Epithelial cell of esophagus (primary cell): Measurements from ENCODE around the gene MAP6.
"Not testable (repeated sequence)": the region's sequence is repeated elsewhere in the genome, so short reads cannot be mapped to it uniquely, and the experiment has no call there.

Experiments used
- DNase-seq: peaks from one replicate; pipeline ENCODE4 v3.0.0; 2010; ENCODE audit warnings: low read depth
- H3K4me3 ChIP-seq: 2 replicates; pipeline ENCODE4 v1.5.1; 2011; ENCODE audit warnings: mild to moderate bottlenecking, low read length, control low read depth
- TF ChIP-seq, protein P1 (sequence below): IDR thresholded peaks from 2 replicates; pipeline ENCODE4 v1.5.1; 2011; ENCODE audit warnings: low read depth, mild to moderate bottlenecking, low read length, control low read depth, inconsistent platforms; ENCODE audit not compliant: insufficient read depth; ENCODE audit errors: missing control alignments

Gene MAP6

DNA sequence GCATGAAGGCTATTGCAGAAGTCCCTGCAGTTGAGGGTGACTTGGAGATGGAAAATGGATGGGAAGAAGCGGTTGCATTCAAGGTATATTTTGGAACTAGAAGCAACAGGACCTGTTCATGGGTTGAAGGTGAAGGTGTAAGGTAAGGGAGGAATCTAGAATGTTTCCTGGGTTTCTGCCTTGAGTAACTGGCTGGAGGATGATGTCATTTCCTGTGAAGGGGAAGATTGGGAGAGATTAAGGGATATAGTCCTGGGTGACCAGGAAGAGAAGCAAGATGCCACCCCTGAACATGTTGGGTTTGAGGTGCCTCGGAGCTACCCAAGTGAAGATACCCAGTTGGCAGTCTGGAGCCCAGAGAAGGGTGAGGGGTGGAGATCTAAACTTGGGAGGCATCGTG lies 36.7 kb upstream of the MAP6 start:
- no peak for DNase-seq
- TF ChIP-seq, protein P1, sequence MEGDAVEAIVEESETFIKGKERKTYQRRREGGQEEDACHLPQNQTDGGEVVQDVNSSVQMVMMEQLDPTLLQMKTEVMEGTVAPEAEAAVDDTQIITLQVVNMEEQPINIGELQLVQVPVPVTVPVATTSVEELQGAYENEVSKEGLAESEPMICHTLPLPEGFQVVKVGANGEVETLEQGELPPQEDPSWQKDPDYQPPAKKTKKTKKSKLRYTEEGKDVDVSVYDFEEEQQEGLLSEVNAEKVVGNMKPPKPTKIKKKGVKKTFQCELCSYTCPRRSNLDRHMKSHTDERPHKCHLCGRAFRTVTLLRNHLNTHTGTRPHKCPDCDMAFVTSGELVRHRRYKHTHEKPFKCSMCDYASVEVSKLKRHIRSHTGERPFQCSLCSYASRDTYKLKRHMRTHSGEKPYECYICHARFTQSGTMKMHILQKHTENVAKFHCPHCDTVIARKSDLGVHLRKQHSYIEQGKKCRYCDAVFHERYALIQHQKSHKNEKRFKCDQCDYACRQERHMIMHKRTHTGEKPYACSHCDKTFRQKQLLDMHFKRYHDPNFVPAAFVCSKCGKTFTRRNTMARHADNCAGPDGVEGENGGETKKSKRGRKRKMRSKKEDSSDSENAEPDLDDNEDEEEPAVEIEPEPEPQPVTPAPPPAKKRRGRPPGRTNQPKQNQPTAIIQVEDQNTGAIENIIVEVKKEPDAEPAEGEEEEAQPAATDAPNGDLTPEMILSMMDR = no peak
- no peak overlapping the region for H3K4me3 ChIP-seq

- no peak for DNase-seq
- H3K4me3 ChIP-seq = no peak overlapping the region
- TF ChIP-seq, protein P1 = no peak
Measured at GRCh38 chr11:75703695-75704237, 34.9 kb upstream of the MAP6 start.

DNA sequence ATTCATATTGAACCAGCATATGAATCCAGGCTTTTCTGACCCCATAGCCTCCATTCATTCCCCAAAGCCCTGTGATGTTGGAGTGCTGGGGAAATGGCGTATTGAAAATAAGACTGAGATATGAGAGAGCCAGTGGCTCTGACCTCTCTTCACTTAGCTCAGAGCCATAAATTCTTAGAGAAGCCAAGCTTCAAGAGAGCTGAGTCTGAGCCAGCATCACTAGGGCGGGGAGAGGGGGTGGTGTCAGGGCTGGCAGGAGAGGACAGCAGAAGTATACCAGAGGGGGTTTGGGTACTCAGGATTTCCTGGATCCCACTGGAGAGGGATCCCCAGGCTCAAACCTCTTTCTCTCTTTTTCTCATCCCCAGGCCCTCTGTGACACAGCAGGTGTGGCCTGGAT lies 32.1 kb upstream of the MAP6 start:
- no peak overlapping the region for H3K4me3 ChIP-seq
- TF ChIP-seq, protein P1 = no peak
- DNase-seq = no peak

DNA sequence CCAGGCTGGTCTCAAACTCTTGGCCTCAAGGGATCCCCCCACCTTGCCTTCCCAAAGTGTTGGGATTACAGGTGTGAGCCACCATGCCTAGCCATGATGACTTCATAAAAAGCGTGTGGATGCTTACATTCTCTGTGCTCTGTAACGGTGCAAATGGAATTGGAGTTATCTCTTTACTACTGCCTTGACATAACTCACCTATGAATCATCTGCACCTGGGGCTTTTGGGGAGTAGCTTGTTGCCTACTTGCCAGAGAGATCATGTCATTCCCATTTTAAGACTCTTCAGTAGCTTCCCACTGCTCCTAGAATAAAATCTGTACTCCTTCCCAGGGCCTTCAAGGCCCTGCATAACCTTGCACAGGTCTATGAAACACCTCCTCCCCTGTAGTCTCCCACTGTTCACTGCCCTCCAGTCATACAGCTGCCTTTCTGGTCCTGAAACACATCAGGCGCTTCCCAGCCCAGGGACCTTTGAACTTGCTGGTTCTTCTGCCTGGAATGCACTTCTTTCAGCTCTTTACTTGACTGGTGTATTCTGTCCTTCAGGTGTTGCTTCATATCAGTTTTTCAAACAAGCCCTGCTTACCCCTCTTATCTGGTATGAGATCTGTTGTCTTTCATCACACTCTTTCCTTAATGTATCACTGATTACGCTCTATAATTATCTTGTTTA lies 29.2 kb upstream of the MAP6 start:
- no peak overlapping the region for H3K4me3 ChIP-seq
- DNase-seq = peak; percentile 71
- TF ChIP-seq, protein P1 = no peak

DNA sequence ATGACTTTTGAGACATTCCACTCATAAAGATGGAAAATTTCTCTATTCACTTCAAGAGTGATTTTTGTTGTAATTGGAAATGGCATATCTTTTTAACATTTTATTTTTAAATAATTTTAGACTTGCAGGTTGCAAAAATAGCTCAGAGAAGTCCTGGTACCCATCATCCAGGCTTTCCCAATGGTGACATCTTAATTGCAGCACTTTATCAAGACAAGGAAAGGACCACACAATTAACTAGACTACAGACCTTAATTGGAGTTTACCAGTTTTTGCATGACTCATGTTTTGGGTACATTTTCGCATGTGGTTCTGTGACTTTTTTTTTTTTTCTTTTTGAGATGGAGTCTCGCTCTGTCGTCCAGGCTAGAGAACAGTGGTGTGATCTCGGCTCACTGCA lies 23.0 kb upstream of the MAP6 start:
- TF ChIP-seq, protein P1 = no peak
- DNase-seq = no peak
- H3K4me3 ChIP-seq = no peak overlapping the region

DNA sequence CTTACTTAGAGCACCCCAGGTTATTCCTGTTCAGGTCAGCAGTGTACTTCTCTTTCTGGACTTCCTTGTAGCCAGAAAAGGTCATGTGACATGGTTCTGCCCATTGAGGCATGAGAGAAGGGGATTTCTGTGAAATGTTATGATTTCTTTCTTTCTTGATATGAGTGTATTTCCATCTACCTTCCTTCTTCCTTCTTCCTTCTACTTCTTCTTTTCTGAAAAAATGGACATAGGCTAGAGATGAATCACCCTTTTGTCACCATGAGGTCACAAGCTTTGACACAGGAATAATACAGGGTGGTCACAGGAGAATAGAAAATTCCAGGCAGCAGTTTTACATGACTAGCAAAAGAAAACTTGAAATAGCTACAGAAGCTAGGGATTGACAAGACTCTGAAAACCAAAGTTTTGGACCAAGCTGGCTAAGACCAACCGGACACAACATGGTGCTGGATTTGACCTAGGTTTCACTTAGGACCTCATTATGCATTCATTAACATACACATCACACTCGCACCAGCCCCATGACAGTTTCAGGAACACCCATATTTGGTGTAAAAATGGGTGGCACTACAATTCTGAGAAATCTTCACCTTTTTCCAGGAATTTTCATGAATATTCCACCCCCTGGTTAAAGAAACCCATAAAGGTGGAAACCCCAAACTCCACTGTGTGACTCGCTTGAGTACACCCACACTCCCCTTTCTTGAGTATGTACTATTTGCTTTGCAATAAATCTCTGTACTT lies 21.2 kb upstream of the MAP6 start:
- DNase-seq = no peak
- TF ChIP-seq, protein P1 = no peak
- H3K4me3 ChIP-seq = no peak overlapping the region

DNA sequence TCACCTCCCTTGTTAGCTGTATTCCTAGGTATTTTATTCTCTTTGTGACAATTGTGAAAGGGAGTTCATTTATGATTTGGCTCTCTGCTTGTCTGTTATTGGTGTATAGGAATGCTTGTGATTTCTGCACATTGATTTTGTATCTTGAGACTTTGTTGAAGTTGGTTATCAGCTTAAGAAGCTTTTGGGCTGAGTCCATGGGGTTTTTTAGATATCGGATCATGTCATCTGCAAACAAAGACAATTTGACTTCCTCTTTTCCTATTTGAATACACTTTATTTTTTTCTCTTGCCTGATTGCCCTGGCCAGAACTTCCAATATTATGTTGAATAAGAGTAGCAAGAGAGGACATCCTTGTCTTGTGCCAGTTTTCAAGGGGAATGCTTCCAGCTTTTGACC lies 15.0 kb upstream of the MAP6 start:
- DNase-seq, H3K4me3 ChIP-seq: not testable (repeated sequence)
